NT2/D1 (cell line): Measurements from ENCODE around the gene ZSCAN2.

Experiments used
- DNase-seq: peaks from one replicate; pipeline ENCODE4 v3.0.0-alpha.2; 2011; ENCODE audit warnings: low read depth, low spot score
- H3K27me3 ChIP-seq: 2 replicates; pipeline ENCODE4 v1.6.0; 2011; ENCODE audit warnings: mild to moderate bottlenecking; ENCODE audit not compliant: insufficient read length, insufficient read depth
- H3K36me3 ChIP-seq: 2 replicates; pipeline ENCODE4 v1.6.1; 2011; ENCODE audit warnings: mild to moderate bottlenecking, low read length, mixed read lengths; ENCODE audit not compliant: insufficient read depth, insufficient read length
- H3K4me1 ChIP-seq: 2 replicates; pipeline ENCODE4 v1.5.1; 2011; ENCODE audit not compliant: insufficient read depth, insufficient read length
- H3K4me3 ChIP-seq: 2 replicates; pipeline ENCODE4 v1.5.1; 2011; ENCODE audit warnings: low read depth; ENCODE audit not compliant: insufficient read length
- H3K9ac ChIP-seq: 2 replicates; pipeline ENCODE4 v1.6.0; 2011; ENCODE audit warnings: low read depth; ENCODE audit not compliant: insufficient read length
- H3K9me3 ChIP-seq: 2 replicates; pipeline ENCODE4 v1.5.1; 2011; ENCODE audit warnings: mild to moderate bottlenecking, low read length; ENCODE audit not compliant: insufficient read depth
- SUZ12 ChIP-seq: IDR thresholded peaks from 2 replicates; pipeline ENCODE4 v1.6.1; 2011; ENCODE audit not compliant: insufficient read length, insufficient read depth; ENCODE audit errors: extremely low read depth
- YY1 ChIP-seq: IDR thresholded peaks from 2 replicates; pipeline ENCODE4 v1.6.1; 2011; ENCODE audit not compliant: insufficient read length, insufficient read depth
- ZNF274 ChIP-seq: IDR thresholded peaks from 2 replicates; pipeline ENCODE4 v1.6.1; 2011; ENCODE audit warnings: mild to moderate bottlenecking, low read depth, low read length

ZSCAN2 gene

DNA sequence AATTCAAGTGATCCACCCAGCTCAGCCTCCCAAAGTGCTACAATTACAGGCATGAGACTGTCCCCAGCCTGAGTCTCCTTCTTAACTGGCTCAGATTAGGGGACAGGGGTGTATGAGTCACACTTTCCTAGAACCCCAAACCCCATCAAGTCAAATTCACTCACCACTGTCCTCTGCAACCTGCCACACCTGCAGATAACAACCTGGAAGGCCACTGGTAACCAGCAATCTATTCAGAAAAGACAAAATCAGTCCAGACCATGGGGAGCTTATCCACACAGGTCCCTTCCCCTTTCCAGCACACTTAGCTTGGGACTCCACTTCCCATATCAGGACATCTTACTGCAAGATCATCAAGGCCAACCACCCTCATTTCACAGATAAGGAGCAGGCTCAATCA is 46.9 kb downstream of the ZSCAN2 start:
- TF ChIP-seq ZNF274 = no peak
- no peak for TF ChIP-seq SUZ12
- no peak for TF ChIP-seq YY1
- Histone ChIP-seq H3K4me1 (peaks cover under 1% of the 10 kb centered on the region), H3K9me3 (no peaks in the 10 kb centered on the region), H3K36me3 (peaks cover 87% of the 10 kb centered on the region), H3K27me3 (no peaks in the 10 kb centered on the region), H3K4me3 (no peak overlapping the region), H3K9ac (no peak overlapping the region)
- no peak for DNase-seq

DNA sequence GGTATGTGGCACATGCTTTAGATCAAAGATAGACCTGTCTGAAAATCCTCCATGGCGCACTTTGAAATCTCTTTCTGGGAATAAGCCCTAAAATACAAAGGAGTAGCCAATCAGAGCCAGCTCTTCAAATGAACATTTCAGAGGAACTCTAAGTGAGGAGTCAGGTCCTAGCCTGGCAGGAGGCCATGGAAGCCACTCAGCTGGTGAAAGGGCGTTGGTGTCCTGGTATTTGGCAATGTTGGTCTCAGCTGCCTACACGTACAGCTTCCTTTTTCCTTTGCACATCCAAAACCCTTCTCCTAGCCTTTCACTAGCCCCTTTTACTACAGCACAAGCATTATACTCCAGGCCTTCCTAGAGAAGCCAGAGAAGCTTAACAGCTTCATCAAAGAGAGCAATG is 47.7 kb downstream of the ZSCAN2 start:
- DNase-seq = no peak
- no peak overlapping the region for H3K4me3 ChIP-seq
- TF ChIP-seq YY1 (no peak), SUZ12 (no peak), ZNF274 (no peak)
- H3K9me3 ChIP-seq = no peaks in the 10 kb centered on the region
- peaks cover 87% of the 10 kb centered on the region for H3K36me3 ChIP-seq
- no peaks in the 10 kb centered on the region for H3K27me3 ChIP-seq
- H3K4me1 ChIP-seq = peaks cover 5% of the 10 kb centered on the region
- H3K9ac ChIP-seq = no peak overlapping the region

DNA sequence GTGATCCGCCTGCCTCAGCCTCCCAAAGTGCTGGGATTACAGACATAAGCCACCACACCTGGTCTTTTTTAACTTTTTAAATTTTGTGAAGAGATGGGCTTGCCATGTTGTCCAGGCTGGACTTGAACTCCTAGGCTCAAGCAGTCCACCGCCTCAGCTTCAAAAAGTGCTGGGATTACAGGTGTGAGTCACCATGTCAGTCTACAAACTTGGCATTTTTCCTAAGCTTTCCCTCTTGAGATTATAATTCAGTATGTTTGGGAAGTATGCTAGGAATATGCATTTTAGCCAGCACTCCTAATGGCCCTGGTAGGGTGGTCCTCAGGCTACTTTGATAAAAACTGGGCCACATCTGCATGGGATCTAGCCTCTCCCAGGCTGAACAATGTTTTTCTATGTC is 48.9 kb downstream of the ZSCAN2 start:
- no peak for DNase-seq
- no peak overlapping the region for H3K4me3 ChIP-seq
- no peak overlapping the region for H3K9ac ChIP-seq
- no peaks in the 10 kb centered on the region for H3K9me3 ChIP-seq
- TF ChIP-seq SUZ12 = no peak
- TF ChIP-seq ZNF274 = no peak
- TF ChIP-seq YY1 = no peak
- H3K4me1 ChIP-seq = peaks cover 5% of the 10 kb centered on the region
- H3K36me3 ChIP-seq = peaks cover 80% of the 10 kb centered on the region
- H3K27me3 ChIP-seq = no peaks in the 10 kb centered on the region

DNA sequence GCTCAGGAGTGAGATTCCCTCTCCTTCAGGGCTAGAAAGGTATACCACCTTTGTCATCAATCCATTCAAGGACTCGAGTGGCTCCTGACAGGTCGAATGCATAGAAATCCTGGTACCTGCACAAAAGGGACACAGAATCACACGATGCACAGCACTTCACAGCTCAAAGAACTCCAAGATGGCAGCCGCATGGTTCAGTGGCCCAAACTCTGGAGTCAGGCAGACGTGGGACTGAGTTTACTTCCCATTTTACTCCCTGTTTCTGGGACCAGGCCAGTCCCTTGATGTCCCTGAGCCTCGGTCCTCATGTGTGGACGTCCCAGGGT is 52.7 kb downstream of the ZSCAN2 start:
- Histone ChIP-seq H3K4me3 (peak overlapping the region; percentile 97), H3K9me3 (no peaks in the 10 kb centered on the region)
- DNase-seq = no peak

DNA sequence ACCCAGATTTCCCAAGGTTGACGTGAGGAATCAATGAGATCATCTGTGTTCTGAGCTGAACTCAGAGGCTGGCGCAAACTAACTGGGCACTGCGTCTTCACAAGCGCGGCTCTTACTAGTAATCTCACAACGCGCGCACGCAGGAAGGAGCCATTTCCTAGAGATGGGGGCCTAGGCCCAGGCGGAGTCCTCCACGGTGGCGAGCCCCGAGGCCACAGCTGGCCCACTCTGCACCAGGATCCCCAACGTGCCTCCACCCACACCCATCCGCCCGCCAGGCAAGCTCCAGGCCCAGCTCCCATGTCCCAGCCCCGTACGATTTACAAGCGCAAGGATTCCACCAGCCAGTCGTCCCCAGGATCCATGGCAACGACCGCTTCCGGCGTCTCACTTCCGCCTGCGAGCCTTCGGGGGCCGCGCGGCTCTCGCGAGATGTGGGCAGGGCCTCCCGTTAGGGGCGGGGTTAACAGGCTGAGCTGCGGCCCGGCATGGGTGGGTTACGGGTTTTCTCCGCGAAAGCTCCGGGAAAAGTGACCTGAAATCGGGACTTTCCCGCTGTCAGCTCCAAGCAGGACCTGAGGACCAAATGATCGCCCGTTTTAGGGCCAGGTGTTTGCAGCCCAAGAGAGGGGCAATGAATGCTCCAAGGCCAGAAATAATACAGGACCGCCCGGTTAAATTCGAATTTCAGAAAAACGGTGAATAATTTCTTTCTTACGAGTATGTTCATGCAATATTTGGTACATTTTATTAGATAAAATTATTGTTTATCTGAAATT is 53.3 kb downstream of the ZSCAN2 start, which contains the start of gene WDR73:
WDR73 (minus strand) TSS at position 374 of the 779 bp plus-strand sequence; CDS start at position 365, 9 bp downstream.
- DNase-seq = peak; percentile 91

More for the DNA sequence above, 52.7 kb downstream of the ZSCAN2 start:
- Histone ChIP-seq H3K4me1 (peaks cover 9% of the 10 kb centered on the region), H3K36me3 (peaks cover 48% of the 10 kb centered on the region), H3K9ac (peak overlapping the region; percentile 97), H3K27me3 (peaks cover 23% of the 10 kb centered on the region)
- TF ChIP-seq SUZ12 (no peak), ZNF274 (no peak), YY1 (no peak)

DNA sequence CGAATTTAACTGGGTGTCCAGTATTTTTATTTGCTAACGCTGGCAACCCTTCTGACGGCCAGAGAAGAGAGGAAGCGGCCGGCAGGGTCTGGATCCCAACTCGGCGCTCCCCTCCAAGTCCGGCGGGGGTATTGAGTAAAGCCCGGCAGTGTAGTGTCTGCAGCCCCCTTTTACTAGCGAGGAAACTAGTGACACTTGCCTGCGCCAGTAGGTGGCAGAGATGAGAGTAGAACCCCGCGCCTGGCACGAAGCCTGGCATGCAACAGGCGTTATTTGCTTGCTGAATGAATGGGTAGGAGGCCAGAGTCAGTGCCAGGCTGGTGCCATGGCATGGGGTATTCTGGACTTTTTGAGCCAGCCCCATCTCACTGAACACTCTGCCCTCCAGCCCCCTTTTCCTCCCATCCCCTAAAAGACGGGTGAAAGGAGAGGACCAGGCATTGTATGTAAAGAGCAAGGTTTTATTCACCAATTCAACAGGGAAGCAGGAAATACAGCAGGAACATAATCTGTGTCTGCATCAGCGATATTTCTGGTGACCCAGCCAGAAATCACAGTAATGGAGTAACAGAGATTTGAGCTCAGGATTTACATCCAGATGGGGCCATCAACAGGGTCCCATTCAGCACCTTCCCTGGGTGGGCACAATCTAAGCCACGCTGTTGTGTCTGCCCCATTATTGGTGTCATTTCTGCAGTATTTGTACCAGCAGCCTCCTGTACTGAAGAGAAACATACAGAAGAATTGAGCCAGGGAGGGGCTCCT is 54.1 kb downstream of the ZSCAN2 start:
- Histone ChIP-seq H3K4me1 (peaks cover 12% of the 10 kb centered on the region), H3K36me3 (peaks cover 38% of the 10 kb centered on the region), H3K9ac (peak overlapping the region; percentile 97), H3K4me3 (peak overlapping the region; percentile 97), H3K27me3 (peaks cover 23% of the 10 kb centered on the region), H3K9me3 (no peaks in the 10 kb centered on the region)
- TF ChIP-seq YY1 (no peak), ZNF274 (no peak), SUZ12 (no peak)
- DNase-seq = peak; percentile 52

More for the DNA sequence above, 53.3 kb downstream of the ZSCAN2 start, which contains the start of gene WDR73:
- H3K36me3 ChIP-seq = peaks cover 42% of the 10 kb centered on the region
- no peak for TF ChIP-seq SUZ12
- TF ChIP-seq YY1 = no peak
- TF ChIP-seq ZNF274 = no peak
- peak within 1 kb of the TSS; percentile 97 for H3K4me3 ChIP-seq
- H3K27me3 ChIP-seq = peaks cover 23% of the 10 kb centered on the region
- H3K9ac ChIP-seq = peak within 1 kb of the TSS; percentile 97
- peaks cover 12% of the 10 kb centered on the region for H3K4me1 ChIP-seq
- H3K9me3 ChIP-seq = no peaks in the 10 kb centered on the region

DNA sequence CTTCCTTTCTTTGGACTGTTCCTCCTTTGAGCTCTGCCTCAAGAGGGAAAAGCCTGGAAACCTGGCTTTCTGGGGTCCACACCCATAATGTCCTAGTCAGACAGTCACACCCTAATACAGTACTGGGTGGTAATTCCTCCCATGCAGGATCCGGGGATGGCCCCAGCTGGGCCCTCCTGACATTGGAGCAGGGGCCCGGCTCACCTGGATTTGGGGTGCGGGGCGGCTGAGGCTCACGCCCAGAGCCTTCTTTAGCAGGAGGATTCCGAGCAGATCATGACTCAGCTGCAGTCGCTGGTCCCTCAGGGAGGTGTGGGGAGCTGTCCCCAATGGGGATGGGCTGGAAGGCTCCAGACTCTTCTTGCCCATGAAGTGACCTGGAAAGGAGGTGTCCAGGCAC is 56.2 kb downstream of the ZSCAN2 start:
- Histone ChIP-seq H3K4me3 (peak overlapping the region; percentile 53), H3K9me3 (no peaks in the 10 kb centered on the region), H3K36me3 (peaks cover 23% of the 10 kb centered on the region), H3K27me3 (peaks cover 23% of the 10 kb centered on the region), H3K4me1 (peaks cover 18% of the 10 kb centered on the region), H3K9ac (peak overlapping the region; percentile 84)
- no peak for DNase-seq
- TF ChIP-seq SUZ12 = no peak
- no peak for TF ChIP-seq YY1
- TF ChIP-seq ZNF274 = no peak
